Measurements from ENCODE around the gene TP73. TPM values are rescaled to one million over a fixed set of nuclear protein-coding genes. Genes with fewer than 3 reads are reported as not detected.

Gene TP73
- total and polyA plus RNA-seq, 12 donors: 0.03 to 0.58 (median 0.15) TPM; not detected in 7

GRCh38 chr1:3659093-3659492 lies 6.8 kb downstream of the TP73 start:
- no peak overlapping the region for H3K27ac ChIP-seq
- WGBS, 2 donors: 83 to 91% methylated on average over 15 of the region's 15 CpGs
- ATAC-seq (no peak), DNase-seq (no peak)
- H3K27me3 ChIP-seq: peaks cover 0 to 34% (median 10%) of the 10 kb centered on the region in 7 donors
- H3K36me3 ChIP-seq: no peaks in the 10 kb centered on the region
- peaks cover 0 to 12% (median 0%) of the 10 kb centered on the region in 9 donors for H3K4me1 ChIP-seq
- intact Hi-C loops (cut with DNase I): no loop called here
- no peaks in the 10 kb centered on the region for H3K9me3 ChIP-seq
- no peak overlapping the region for H3K4me3 ChIP-seq
- TF ChIP-seq CTCF (IDR thresholded peaks at IDR 0.05): no peak

- no peak for TF ChIP-seq CTCF (IDR thresholded peaks at IDR 0.05)
- H3K4me3 ChIP-seq: no peak overlapping the region
- intact Hi-C loops (cut with DNase I): no loop called here
- H3K9me3 ChIP-seq: no peaks in the 10 kb centered on the region
- no peak for ATAC-seq
- H3K4me1 ChIP-seq: no peaks in the 10 kb centered on the region
- no peak for DNase-seq
- WGBS, 2 donors: 72 to 82% methylated on average over 2 of the region's 2 CpGs
- peaks cover 0 to 18% (median 4%) of the 10 kb centered on the region in 7 donors for H3K27me3 ChIP-seq
- H3K27ac ChIP-seq: no peak overlapping the region
- no peaks in the 10 kb centered on the region for H3K36me3 ChIP-seq
Measured at GRCh38 chr1:3660704-3661103, 8.4 kb downstream of the TP73 start.

- WGBS, 2 donors: 96 to 97% methylated on average over 4 of the region's 4 CpGs
- no peak for ATAC-seq
- peaks cover 0 to 12% (median 4%) of the 10 kb centered on the region in 7 donors for H3K27me3 ChIP-seq
- no peaks in the 10 kb centered on the region for H3K36me3 ChIP-seq
- intact Hi-C loops (cut with DNase I): no loop called here
- DNase-seq: no peak
- H3K4me1 ChIP-seq: no peaks in the 10 kb centered on the region
- no peaks in the 10 kb centered on the region for H3K9me3 ChIP-seq
- no peak overlapping the region for H3K4me3 ChIP-seq
- TF ChIP-seq CTCF (IDR thresholded peaks at IDR 0.05): no peak
- no peak overlapping the region for H3K27ac ChIP-seq
Measured at GRCh38 chr1:3661631-3662030, 9.3 kb downstream of the TP73 start.

- no peak for DNase-seq
- H3K27ac ChIP-seq: no peak overlapping the region
- no peaks in the 10 kb centered on the region for H3K4me1 ChIP-seq
- H3K4me3 ChIP-seq: no peak overlapping the region
- WGBS, 2 donors: 82 to 83% methylated on average over 16 of the region's 16 CpGs
- no peak for ATAC-seq
- H3K9me3 ChIP-seq: no peaks in the 10 kb centered on the region
- peaks cover 0 to 7% (median 4%) of the 10 kb centered on the region in 7 donors for H3K27me3 ChIP-seq
- intact Hi-C loops (cut with DNase I): no loop called here
- no peaks in the 10 kb centered on the region for H3K36me3 ChIP-seq
- TF ChIP-seq CTCF (IDR thresholded peaks at IDR 0.05): no peak
Measured at GRCh38 chr1:3662080-3662671, 9.9 kb downstream of the TP73 start.

Measured in heart right ventricle (tissue), 16 donors.